Vagina (tissue), 2 donors: ENCODE data around the gene GDPD2.

ENCODE experiments used
- CTCF ChIP-seq, 3 experiments: fragments of 450-650 bp in 2 of 3; fragments of 200-600 bp in 1 of 3; sonication (generic) in 1 of 3; IDR thresholded peaks; one replicate each; pipeline ENCODE4 v1.5.1; 2017 to 2019; ENCODE audit warnings: antibody characterized with exemption in 3 of 3, mild to moderate bottlenecking in 2 of 3, moderate library complexity in 2 of 3
- POLR2A ChIP-seq, 2 donors: fragments of 450-650 bp; IDR thresholded peaks; one replicate each; pipeline ENCODE4 v1.6.1; 2017; ENCODE audit warnings: antibody characterized with exemption in 2 of 2, mild to moderate bottlenecking in 2 of 2, moderate library complexity in 2 of 2

- TF ChIP-seq CTCF (IDR thresholded peaks at IDR 0.05) (no peak), POLR2A (IDR thresholded peaks at IDR 0.05) (no peak)
Observed at GRCh38 chrX:70444946-70445656, 22.0 kb downstream of the GDPD2 start.
